Adrenal gland (tissue), 12 donors: Measurements from ENCODE around the gene CDH4. TPM values are rescaled to one million over a fixed set of nuclear protein-coding genes. Genes with fewer than 3 reads are reported as not detected.
A peak's percentile ranks its signal among the peaks of the same experiment; 100 is the strongest.

ENCODE experiments used
- DNase-seq, 7 donors: peaks; one replicate each; pipeline ENCODE4 v3.0.0-alpha.2; 2019 to 2020
- H3K27ac ChIP-seq, 5 donors: fragments of 200-600 bp; sonication (generic) in 4 of 5; 1 replicate in 3 of 5; 2 replicates in 2 of 5; pipeline versions ENCODE4 v1.5.1 to v1.8.0; 2016 to 2020; ENCODE audit warnings: mild to moderate bottlenecking in 1 of 5
- H3K27me3 ChIP-seq: fragments of 200-600 bp; 2 replicates; pipeline ENCODE4 v1.8.0; 2021
- H3K36me3 ChIP-seq, 2 donors: fragments of 200-600 bp; replicated peaks in 1 of 2; 1 replicate in 1 of 2; 2 replicates in 1 of 2; pipeline versions ENCODE4 v1.5.1 to v1.8.0; 2018 to 2022
- H3K4me1 ChIP-seq, 2 donors: fragments of 200-600 bp; replicated peaks in 1 of 2; 1 replicate in 1 of 2; 2 replicates in 1 of 2; pipeline versions ENCODE4 v1.5.1 to v1.8.0; 2018 to 2021
- H3K4me3 ChIP-seq, 4 donors: fragments of 200-600 bp; sonication (generic) in 3 of 4; one replicate each; pipeline ENCODE4 v1.5.1; 2016 to 2018
- H3K9me3 ChIP-seq, 3 donors: fragments of 200-600 bp; sonication (generic) in 1 of 3; replicated peaks in 1 of 3; 1 replicate in 2 of 3; 2 replicates in 1 of 3; pipeline versions ENCODE4 v1.5.1 to v1.8.0; 2016 to 2021
- POLR2A ChIP-seq, 2 donors: fragments of 450-650 bp; IDR thresholded peaks; one replicate each; pipeline ENCODE4 v1.6.1; 2017; ENCODE audit warnings: antibody characterized with exemption in 2 of 2, mild to moderate bottlenecking in 2 of 2, moderate library complexity in 1 of 2
- WGBS, 4 donors: extraction: QIAGEN DNeasy Blood & Tissue Kit in 2 of 4; methylation state at CpG; one replicate each; pipeline versions ENCODE4 v1.1.5 to v1.1.7; 2013 to 2017; 5-methylcytosine and 5-hydroxymethylcytosine counted together
- intact Hi-C, 2 donors: fragments of 100-400 bp; cut with DNase I; formaldehyde crosslinking; loops; one replicate each; pipeline versions ENCODE4 v1.14.1 to v1.15.0; 2022 to 2023
- polyA plus RNA-seq, 3 donors: library from polyadenylated mRNA; stranded (reverse); fragments of 200-250 nt in 2 of 3; fragments of 350-450 nt in 1 of 3; fragmentation: Illumina TruSeq in 1 of 3; extraction: RNeasy Lipid Tissue Mini Kit (QIAGEN cat#74804) in 1 of 3; gene quantifications; one replicate each; pipeline ENCODE4 v1.2.3, GENCODE V29; 2013 to 2014
- total RNA-seq, 9 donors: library from RNA; depleted of rRNA in 4 of 9; stranded (reverse); fragments of >200 nt in 4 of 9; fragments of 120-200 nt in 1 of 9; fragmentation: NEBNext Ultra II Directional in 1 of 9; extraction: Animal tissue kit (Norgen Biotek cat#: 25700) in 1 of 9; gene quantifications; one replicate each; pipeline versions ENCODE4 v1.1.0 to v1.2.4, GENCODE V29; 2013 to 2023
- TF ChIP-seq, protein P1 (sequence below), 6 experiments: fragments of 450-650 bp in 4 of 6; fragments of 200-600 bp in 2 of 6; sonication (generic) in 1 of 6; IDR thresholded peaks; 1 replicate in 5 of 6; 2 replicates in 1 of 6; pipeline versions ENCODE4 v1.5.1 to v1.8.0; 2016 to 2021; ENCODE audit warnings: antibody characterized with exemption in 6 of 6, mild to moderate bottlenecking in 2 of 6, moderate library complexity in 1 of 6
- donor health status: healthy with polysubstance abuse.
- donor health status: Bipolar disorder and iron deficiency.
- donor health status: DM: yes; HTN: yes; CAD: no.
- donor health status: DM: no; HTN: no; CAD: no.
- donor health status: DM: no; HTN: no; CAD: no.
- donor health status: DM: yes; HTN: yes; CAD: no.

The CDH4 gene
- total and polyA plus RNA-seq, 12 donors, result 0.08 to 0.53 (median 0.20) TPM; not detected in 3

DNA sequence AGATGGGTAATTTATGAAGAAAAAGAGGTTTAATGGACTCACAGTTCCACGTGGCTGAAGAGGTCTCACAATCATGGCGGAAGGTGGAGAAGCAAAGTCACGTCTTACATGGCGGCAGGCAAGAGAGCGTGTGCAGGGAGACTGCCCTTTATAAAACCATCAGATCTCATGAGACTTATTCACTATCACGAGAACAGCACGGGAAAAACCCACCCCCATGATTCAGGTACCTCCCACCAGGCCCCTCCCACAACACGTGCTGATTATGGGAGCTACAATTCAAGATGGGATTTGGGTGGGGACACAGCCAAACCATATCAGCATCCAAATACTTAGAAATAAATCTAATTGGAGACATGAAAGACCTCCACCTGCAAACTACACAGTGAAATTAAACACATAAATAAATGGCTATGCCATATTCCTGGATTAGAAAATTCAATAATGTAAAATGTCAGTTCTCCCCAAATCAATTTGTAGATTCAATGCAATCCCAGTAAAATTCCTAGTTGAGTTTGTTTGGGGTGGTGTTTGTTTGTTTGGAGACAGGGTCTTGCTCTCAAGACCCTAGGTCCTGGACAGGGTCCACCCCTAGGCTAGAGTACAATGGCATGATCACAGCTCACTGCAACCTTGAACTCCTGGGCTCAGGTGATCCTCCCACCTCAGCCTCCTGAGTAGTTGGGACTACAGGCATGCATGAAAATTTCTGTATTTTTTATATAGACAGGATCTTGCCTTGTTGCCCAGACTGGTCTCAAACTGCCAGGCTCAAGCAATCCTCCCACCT, 712.0 kb downstream of the CDH4 start:
- Histone ChIP-seq H3K27ac (no peak overlapping the region), H3K9me3 (no peaks in the 10 kb centered on the region), H3K36me3 (no peaks in the 10 kb centered on the region), H3K4me3 (no peak overlapping the region), H3K27me3 (no peaks in the 10 kb centered on the region), H3K4me1 (no peaks in the 10 kb centered on the region)
- intact Hi-C loops, result no loop called here
- 82 to 91% (median 84%) methylated on average over 8 of the region's 8 CpGs for WGBS, 4 donors
- peak in 3 of 7 donors; percentile 12 to 27 (median 17) for DNase-seq
- TF ChIP-seq, protein P1, sequence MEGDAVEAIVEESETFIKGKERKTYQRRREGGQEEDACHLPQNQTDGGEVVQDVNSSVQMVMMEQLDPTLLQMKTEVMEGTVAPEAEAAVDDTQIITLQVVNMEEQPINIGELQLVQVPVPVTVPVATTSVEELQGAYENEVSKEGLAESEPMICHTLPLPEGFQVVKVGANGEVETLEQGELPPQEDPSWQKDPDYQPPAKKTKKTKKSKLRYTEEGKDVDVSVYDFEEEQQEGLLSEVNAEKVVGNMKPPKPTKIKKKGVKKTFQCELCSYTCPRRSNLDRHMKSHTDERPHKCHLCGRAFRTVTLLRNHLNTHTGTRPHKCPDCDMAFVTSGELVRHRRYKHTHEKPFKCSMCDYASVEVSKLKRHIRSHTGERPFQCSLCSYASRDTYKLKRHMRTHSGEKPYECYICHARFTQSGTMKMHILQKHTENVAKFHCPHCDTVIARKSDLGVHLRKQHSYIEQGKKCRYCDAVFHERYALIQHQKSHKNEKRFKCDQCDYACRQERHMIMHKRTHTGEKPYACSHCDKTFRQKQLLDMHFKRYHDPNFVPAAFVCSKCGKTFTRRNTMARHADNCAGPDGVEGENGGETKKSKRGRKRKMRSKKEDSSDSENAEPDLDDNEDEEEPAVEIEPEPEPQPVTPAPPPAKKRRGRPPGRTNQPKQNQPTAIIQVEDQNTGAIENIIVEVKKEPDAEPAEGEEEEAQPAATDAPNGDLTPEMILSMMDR (IDR thresholded peaks at IDR 0.05), result no peak
- no peak for TF ChIP-seq POLR2A (IDR thresholded peaks at IDR 0.05)

DNA sequence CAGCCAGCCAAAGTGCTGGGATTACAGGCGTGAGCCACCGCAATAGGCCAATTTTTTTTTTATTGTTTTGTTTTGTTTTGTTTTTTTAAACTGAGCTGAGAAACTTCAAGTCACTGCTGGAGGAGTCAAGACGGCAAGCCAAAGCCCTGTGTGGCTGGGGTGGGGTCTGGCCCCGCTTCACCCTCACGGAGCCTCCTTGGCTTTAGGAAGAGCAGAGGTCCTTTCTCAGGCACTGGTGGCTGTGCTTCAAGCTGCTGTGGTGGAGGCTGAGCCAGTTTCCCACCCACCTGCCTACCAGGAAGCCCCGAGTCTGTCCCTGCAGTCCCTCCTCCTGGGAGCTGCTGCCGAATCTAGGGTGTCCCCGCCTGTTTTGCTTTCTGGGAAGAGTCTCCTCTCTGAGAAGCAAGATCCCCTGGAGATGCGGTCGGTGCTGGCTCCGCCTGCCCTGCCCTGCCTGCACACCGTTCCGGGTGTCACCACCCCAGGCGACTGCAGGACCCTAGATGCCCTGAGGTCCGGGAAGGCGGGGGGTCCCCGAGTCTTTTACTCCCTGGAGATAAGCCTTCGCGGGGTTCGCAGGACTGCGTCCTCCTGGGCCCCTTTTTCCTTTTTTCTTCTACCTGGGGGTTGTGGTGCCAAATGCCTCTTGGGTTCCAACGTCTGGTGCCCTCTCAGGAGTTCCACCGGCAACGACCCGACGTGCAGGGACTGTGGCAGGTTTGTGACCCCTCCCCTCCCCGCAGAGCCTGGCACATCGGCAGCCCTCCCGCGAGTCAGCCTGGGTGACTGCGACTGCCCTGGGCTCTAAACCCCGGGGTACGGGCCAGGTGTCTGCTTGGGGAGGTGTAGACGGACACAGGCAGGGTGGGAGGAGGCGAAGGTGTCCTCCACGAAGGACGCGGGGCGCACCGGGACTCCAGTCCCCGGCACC, 712.9 kb downstream of the CDH4 start:
- no peaks in the 10 kb centered on the region for H3K9me3 ChIP-seq
- intact Hi-C loops, result no loop called here
- no peaks in the 10 kb centered on the region for H3K4me1 ChIP-seq
- TF ChIP-seq, protein P1 (IDR thresholded peaks at IDR 0.05), result no peak
- TF ChIP-seq POLR2A (IDR thresholded peaks at IDR 0.05), result no peak
- no peak overlapping the region for H3K27ac ChIP-seq
- DNase-seq, result peak in 5 of 7 donors; percentile 13 to 39 (median 18)
- 52 to 72% (median 53%) methylated on average over 16 to 41 of the region's 41 CpGs for WGBS, 4 donors
- H3K27me3 ChIP-seq, result no peaks in the 10 kb centered on the region
- no peak overlapping the region for H3K4me3 ChIP-seq
- no peaks in the 10 kb centered on the region for H3K36me3 ChIP-seq

DNA sequence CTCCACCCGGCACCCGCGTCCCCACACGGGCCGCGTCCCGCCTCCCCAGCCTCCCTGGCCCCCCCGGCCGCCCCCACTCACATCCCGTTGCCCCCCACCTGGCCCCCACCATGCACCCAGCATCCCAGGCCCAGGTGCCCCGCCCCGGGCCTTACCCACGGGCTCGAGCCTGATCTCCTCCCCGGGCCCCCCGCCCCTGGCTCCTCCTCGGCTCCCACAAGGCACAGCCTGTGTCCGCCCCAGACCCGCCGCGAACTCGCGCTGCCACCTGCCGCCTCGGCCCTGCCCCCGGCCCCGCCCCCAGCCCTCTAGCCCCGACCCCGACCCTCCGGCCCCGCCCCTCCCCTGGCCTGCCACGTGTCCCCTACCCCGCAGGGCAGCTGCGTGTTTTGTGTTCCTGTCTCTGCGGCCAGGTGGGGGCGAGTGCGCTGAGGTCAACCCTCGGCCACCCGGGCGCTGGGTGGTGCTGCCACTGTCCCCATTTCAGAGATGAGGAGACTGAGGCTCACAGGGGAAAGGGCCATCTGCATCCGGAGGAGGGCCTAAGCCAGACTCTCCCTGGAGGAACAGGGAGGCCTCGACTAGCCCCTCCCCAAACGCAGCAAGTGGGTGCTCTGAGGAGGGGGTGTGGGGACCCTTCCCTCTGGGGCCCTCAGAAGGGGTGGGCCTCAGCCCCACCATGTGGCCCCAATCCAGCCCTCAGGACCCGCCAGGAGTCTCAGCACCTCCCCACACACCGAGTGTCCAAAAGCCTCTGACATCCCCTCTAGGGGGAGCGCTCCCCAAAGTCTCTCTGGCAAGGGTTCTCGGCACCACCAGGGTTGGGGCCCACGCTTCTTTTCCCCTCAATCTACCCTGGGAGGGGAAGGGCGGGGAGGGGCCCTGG, 713.8 kb downstream of the CDH4 start:
- DNase-seq, result peak in 4 of 7 donors; percentile 15 to 46 (median 23)
- no peaks in the 10 kb centered on the region for H3K4me1 ChIP-seq
- no peaks in the 10 kb centered on the region for H3K9me3 ChIP-seq
- H3K36me3 ChIP-seq, result no peaks in the 10 kb centered on the region
- no peaks in the 10 kb centered on the region for H3K27me3 ChIP-seq
- TF ChIP-seq, protein P1 (IDR thresholded peaks at IDR 0.05), result no peak
- no peak for TF ChIP-seq POLR2A (IDR thresholded peaks at IDR 0.05)
- intact Hi-C loops, result no loop called here
- H3K4me3 ChIP-seq, result no peak overlapping the region
- WGBS, 4 donors, result 18 to 56% (median 19%) methylated on average over 8 to 49 of the region's 49 CpGs
- no peak overlapping the region for H3K27ac ChIP-seq
